GM23338 (cell line): ENCODE data around the gene SEZ6L. TPM values are rescaled to one million over a fixed set of nuclear protein-coding genes. Genes with fewer than 3 reads are reported as not detected.

Experiments used
- ATAC-seq: fragments of 200-7000 bp; cut with Tn5 transposase; 3 replicates; pipeline ENCODE4 v1.9.1; 2020
- DNase-seq: peaks from one replicate; pipeline ENCODE4 v3.0.0-alpha.2; 2015; ENCODE audit warnings: low spot score
- H2AFZ ChIP-seq: fragments of 200-600 bp; sonication (generic); 2 replicates; pipeline ENCODE4 v1.8.0; 2016; ENCODE audit warnings: antibody characterized with exemption, mild to moderate bottlenecking, moderate library complexity
- H3F3A ChIP-seq: fragments of 200-600 bp; sonication (generic); replicated peaks from 2 replicates; pipeline ENCODE4 v1.8.0; 2017; ENCODE audit warnings: antibody characterized with exemption, mixed run types, low read depth
- H3K27ac ChIP-seq: fragments of 200-600 bp; sonication (generic); 2 replicates; pipeline ENCODE4 v1.6.1; 2016; ENCODE audit warnings: low read depth
- H3K27me3 ChIP-seq: fragments of 200-600 bp; sonication (generic); 2 replicates; pipeline ENCODE4 v1.8.0; 2016; ENCODE audit warnings: mild to moderate bottlenecking, mixed run types, moderate library complexity; ENCODE audit not compliant: insufficient read depth
- H3K36me3 ChIP-seq: fragments of 200-600 bp; sonication (generic); 2 replicates; pipeline ENCODE4 v1.8.0; 2016; ENCODE audit warnings: mild to moderate bottlenecking; ENCODE audit not compliant: insufficient read depth
- H3K4me1 ChIP-seq: fragments of 200-600 bp; sonication (generic); 2 replicates; pipeline ENCODE4 v1.8.0; 2016; ENCODE audit warnings: mild to moderate bottlenecking, moderate library complexity; ENCODE audit not compliant: insufficient read depth
- H3K4me2 ChIP-seq: fragments of 200-600 bp; sonication (generic); 2 replicates; pipeline ENCODE4 v1.7.1; 2017; ENCODE audit warnings: mixed run types
- H3K4me3 ChIP-seq: fragments of 200-600 bp; sonication (generic); 2 replicates; pipeline ENCODE4 v1.6.1; 2016; ENCODE audit warnings: mixed run types
- H3K79me2 ChIP-seq: fragments of 200-600 bp; sonication (generic); replicated peaks from 2 replicates; pipeline ENCODE4 v1.8.0; 2017; ENCODE audit warnings: mild to moderate bottlenecking; ENCODE audit not compliant: insufficient read depth
- H3K9me2 ChIP-seq: fragments of 200-600 bp; sonication (generic); 2 replicates; pipeline ENCODE4 v1.8.0; 2017; ENCODE audit not compliant: insufficient read depth
- H4K20me1 ChIP-seq: fragments of 200-600 bp; sonication (generic); replicated peaks from 2 replicates; pipeline ENCODE4 v1.8.0; 2017; ENCODE audit warnings: mild to moderate bottlenecking; ENCODE audit not compliant: insufficient read depth
- H3K27ac Mint-ChIP-seq: 2 replicates; pipeline ENCODE4 v1.8.0; 2020; ENCODE audit warnings: inconsistent platforms, mild to moderate bottlenecking, moderate library complexity, mixed read lengths
- H3K27me3 Mint-ChIP-seq: 3 replicates; pipeline ENCODE4 v1.8.0; 2022; ENCODE audit warnings: low read depth, mild to moderate bottlenecking, moderate library complexity, mixed read lengths, inconsistent platforms; ENCODE audit not compliant: insufficient read depth, poor library complexity
- H3K36me3 Mint-ChIP-seq: 3 replicates; pipeline ENCODE4 v1.8.0; 2021; ENCODE audit warnings: low read depth, mild to moderate bottlenecking, inconsistent platforms, moderate library complexity, mixed read lengths
- H3K4me1 Mint-ChIP-seq: 3 replicates; pipeline ENCODE4 v1.8.0; 2020; ENCODE audit warnings: mild to moderate bottlenecking, inconsistent platforms, mixed read lengths
- H3K4me3 Mint-ChIP-seq: 3 replicates; pipeline ENCODE4 v1.8.0; 2021; ENCODE audit warnings: moderate library complexity, mild to moderate bottlenecking, inconsistent platforms, mixed read lengths
- H3K9me3 Mint-ChIP-seq: 3 replicates; pipeline ENCODE4 v1.8.0; 2020; ENCODE audit warnings: moderate library complexity, mild to moderate bottlenecking, inconsistent platforms, mixed read lengths
- CREB1 ChIP-seq: fragments of 250-450 bp; sonication (Bioruptor Pico); IDR thresholded peaks from 2 replicates; pipeline ENCODE4 v1.5.0; 2020; ENCODE audit warnings: low read depth, mild to moderate bottlenecking, moderate library complexity
- EZH2phosphoT487 ChIP-seq: fragments of 200-600 bp; sonication (generic); IDR thresholded peaks from one replicate; pipeline ENCODE4 v1.8.1; 2018; ENCODE audit warnings: antibody characterized with exemption; ENCODE audit not compliant: unreplicated experiment
- JUNB ChIP-seq: IDR thresholded peaks from one replicate; pipeline ENCODE4 v1.6.1; 2016; ENCODE audit warnings: antibody characterized with exemption; ENCODE audit not compliant: unreplicated experiment
- REST ChIP-seq: IDR thresholded peaks from one replicate; pipeline ENCODE4 v1.6.1; 2018; ENCODE audit warnings: antibody characterized with exemption; ENCODE audit not compliant: unreplicated experiment
- STAT1 ChIP-seq: IDR thresholded peaks from one replicate; pipeline ENCODE4 v1.6.1; 2016; ENCODE audit warnings: antibody characterized with exemption; ENCODE audit not compliant: unreplicated experiment
- ZNF331 ChIP-seq: fragments of 250-450 bp; sonication (Bioruptor Pico); IDR thresholded peaks from 2 replicates; pipeline ENCODE4 v1.5.0; 2020; ENCODE audit warnings: low read depth, mild to moderate bottlenecking, moderate library complexity
- ZNF462 ChIP-seq: fragments of 250-450 bp; sonication (Bioruptor Pico); IDR thresholded peaks from 2 replicates; pipeline ENCODE4 v1.5.0; 2020; ENCODE audit warnings: mild to moderate bottlenecking, moderate library complexity
- polyA plus RNA-seq: library from polyadenylated mRNA; unstranded; fragments of >200 nt; fragmentation: Nextera tagmentation; extraction: Ambion mirVana; gene quantifications from 2 replicates; pipeline ENCODE4 v1.2.1, GENCODE V29; 2016
- total RNA-seq: library from RNA; depleted of rRNA; stranded (reverse); fragments of >200 nt; shearing (Covaris generic); gene quantifications from 2 replicates; pipeline ENCODE4 v1.2.3, GENCODE V29; 2014

The SEZ6L gene
- total and polyA plus RNA-seq, 2 experiments from 2014 or later = 0.13 to 0.24 TPM

- no peak for ATAC-seq
- Mint-ChIP-seq H3K27me3 (peaks cover 4% of the 10 kb centered on the region), H3K4me3 (no peak overlapping the region)
Observed at GRCh38 chr22:26210334-26210733, 41.1 kb downstream of the SEZ6L start.

More at GRCh38 chr22:26210334-26210733, 41.1 kb downstream of the SEZ6L start:
- Mint-ChIP-seq H3K4me1 (peaks cover 4% of the 10 kb centered on the region; the same call in 2 of the 3 replicates), H3K27ac (no peak overlapping the region), H3K36me3 (no peaks in the 10 kb centered on the region), H3K9me3 (no peaks in the 10 kb centered on the region)
- Histone ChIP-seq H3K9me2 (0 out of 2 replicates have a peak, but pooled peaks cover 11% of the 10 kb centered on the region), H3K4me3 (no peak overlapping the region), H3K27ac (no peak overlapping the region), H3K36me3 (no peaks in the 10 kb centered on the region), H3K4me2 (no peak overlapping the region), H3F3A (no peaks in the 10 kb centered on the region), H3K79me2 (no peaks in the 10 kb centered on the region), H2AFZ (no peak overlapping the region), H4K20me1 (no peaks in the 10 kb centered on the region), H3K27me3 (no peaks in the 10 kb centered on the region), H3K4me1 (no peaks in the 10 kb centered on the region)
- TF ChIP-seq JUNB (no peak), STAT1 (no peak), ZNF331 (no peak), CREB1 (CRISPR knock-in tag) (no peak), REST (no peak), EZH2phosphoT487 (no peak), ZNF462 (CRISPR knock-in tag) (no peak)
- no peak for DNase-seq
